IPS DF 6.9 (cell line): ENCODE measurements around the gene EFNA3.
A peak's percentile ranks its signal among the peaks of the same experiment; 100 is the strongest.

Source experiments
- DNase-seq: peaks from one replicate; pipeline ENCODE4 v3.0.0-alpha.2; 2013; ENCODE audit warnings: low read depth, low spot score
- H3K27ac ChIP-seq: one replicate; pipeline ENCODE4 v1.5.1; 2013; ENCODE audit warnings: low read length, control low read depth
- H3K27me3 ChIP-seq: 2 replicates; pipeline ENCODE4 v1.6.1; 2013; ENCODE audit warnings: mild to moderate bottlenecking, low read length; ENCODE audit not compliant: control insufficient read depth, insufficient read depth
- H3K36me3 ChIP-seq: 2 replicates; pipeline ENCODE4 v1.6.1; 2013; ENCODE audit warnings: low read length; ENCODE audit not compliant: control insufficient read depth, insufficient read depth
- H3K4me1 ChIP-seq: 2 replicates; pipeline ENCODE4 v1.6.1; 2013; ENCODE audit warnings: low read length; ENCODE audit not compliant: control insufficient read depth, insufficient read depth
- H3K4me3 ChIP-seq: 2 replicates; pipeline ENCODE4 v1.5.1; 2013; ENCODE audit warnings: mild to moderate bottlenecking, low read length
- H3K9me3 ChIP-seq: 2 replicates; pipeline ENCODE4 v1.6.1; 2013; ENCODE audit warnings: low read length, inconsistent platforms; ENCODE audit not compliant: control insufficient read depth, insufficient read depth
- WGBS: extraction: QIAGEN DNeasy Blood & Tissue Kit; methylation state at CpG from one replicate; pipeline ENCODE4 v1.1.7; 2013; ENCODE audit warnings: mixed read lengths, missing lambda C conversion rate; ENCODE audit not compliant: insufficient read length, insufficient coverage; 5-methylcytosine and 5-hydroxymethylcytosine counted together

The EFNA3 gene

GRCh38 chr1:155068599-155068998, 10.0 kb upstream of the EFNA3 start:
- Histone ChIP-seq H3K9me3 (no peaks in the 10 kb centered on the region), H3K27me3 (no peaks in the 10 kb centered on the region), H3K27ac (no peak overlapping the region), H3K36me3 (peaks cover 4% of the 10 kb centered on the region; the same call in 1 of the 2 replicates), H3K4me3 (no peak overlapping the region), H3K4me1 (peaks cover 13% of the 10 kb centered on the region)
- DNase-seq = no peak
- no CpG with 5 or more reads among the region's 3 CpGs for WGBS

GRCh38 chr1:155069551-155070157, 9.0 kb upstream of the EFNA3 start:
- H3K4me1 ChIP-seq = peaks cover 13% of the 10 kb centered on the region
- no CpG with 5 or more reads among the region's 7 CpGs for WGBS
- no peak overlapping the region; the same call in 1 of the 2 replicates for H3K4me3 ChIP-seq
- no peaks in the 10 kb centered on the region for H3K9me3 ChIP-seq
- DNase-seq = no peak
- H3K27me3 ChIP-seq = no peaks in the 10 kb centered on the region
- H3K36me3 ChIP-seq = peaks cover 4% of the 10 kb centered on the region; the same call in 1 of the 2 replicates
- no peak overlapping the region for H3K27ac ChIP-seq

GRCh38 chr1:155070158-155070621, 8.4 kb upstream of the EFNA3 start:
- Histone ChIP-seq H3K36me3 (peaks cover 4% of the 10 kb centered on the region; the same call in 1 of the 2 replicates), H3K4me1 (peaks cover 13% of the 10 kb centered on the region), H3K9me3 (no peaks in the 10 kb centered on the region), H3K4me3 (peak overlapping the region; percentile 32; the same call in 1 of the 2 replicates), H3K27me3 (no peaks in the 10 kb centered on the region), H3K27ac (no peak overlapping the region)
- no peak for DNase-seq
- no CpG with 5 or more reads among the region's 28 CpGs for WGBS

GRCh38 chr1:155070721-155071569, 7.7 kb upstream of the EFNA3 start:
- no peak overlapping the region for H3K27ac ChIP-seq
- peaks cover 4% of the 10 kb centered on the region; the same call in 1 of the 2 replicates for H3K36me3 ChIP-seq
- peaks cover 13% of the 10 kb centered on the region for H3K4me1 ChIP-seq
- no CpG with 5 or more reads among the region's 61 CpGs for WGBS
- peak overlapping the region; percentile 32; the same call in 1 of the 2 replicates for H3K4me3 ChIP-seq
- H3K9me3 ChIP-seq = no peaks in the 10 kb centered on the region
- DNase-seq = no peak
- no peaks in the 10 kb centered on the region for H3K27me3 ChIP-seq

GRCh38 chr1:155071701-155072100, 6.9 kb upstream of the EFNA3 start:
- WGBS = no CpG with 5 or more reads among the region's 14 CpGs
- DNase-seq = no peak
- no peak overlapping the region for H3K27ac ChIP-seq
- peaks cover 13% of the 10 kb centered on the region for H3K4me1 ChIP-seq
- H3K27me3 ChIP-seq = no peaks in the 10 kb centered on the region
- no peaks in the 10 kb centered on the region for H3K36me3 ChIP-seq
- H3K4me3 ChIP-seq = no peak overlapping the region
- H3K9me3 ChIP-seq = no peaks in the 10 kb centered on the region

GRCh38 chr1:155072531-155073289, 5.9 kb upstream of the EFNA3 start:
- WGBS = no CpG with 5 or more reads among the region's 7 CpGs
- no peaks in the 10 kb centered on the region for H3K9me3 ChIP-seq

GRCh38 chr1:155073377-155074242, 5.0 kb upstream of the EFNA3 start:
- peaks cover 10% of the 10 kb centered on the region for H3K27me3 ChIP-seq
- WGBS = no CpG with 5 or more reads among the region's 3 CpGs
- no peak overlapping the region for H3K4me3 ChIP-seq
- no peak for DNase-seq
- no peaks in the 10 kb centered on the region for H3K36me3 ChIP-seq
- no peak overlapping the region for H3K27ac ChIP-seq
- H3K9me3 ChIP-seq = no peaks in the 10 kb centered on the region
- H3K4me1 ChIP-seq = peaks cover 14% of the 10 kb centered on the region

More at GRCh38 chr1:155072531-155073289, 5.9 kb upstream of the EFNA3 start:
- no peak overlapping the region for H3K4me3 ChIP-seq
- DNase-seq = no peak
- peaks cover 4% of the 10 kb centered on the region for H3K27me3 ChIP-seq
- H3K36me3 ChIP-seq = no peaks in the 10 kb centered on the region
- H3K27ac ChIP-seq = no peak overlapping the region
- peaks cover 13% of the 10 kb centered on the region for H3K4me1 ChIP-seq

- H3K27me3 ChIP-seq = peaks cover 22% of the 10 kb centered on the region
- DNase-seq = no peak
- H3K27ac ChIP-seq = no peak overlapping the region
- peaks cover 10% of the 10 kb centered on the region for H3K4me1 ChIP-seq
- H3K36me3 ChIP-seq = no peaks in the 10 kb centered on the region
- no CpG with 5 or more reads among the region's 5 CpGs for WGBS
- no peak overlapping the region for H3K4me3 ChIP-seq
- H3K9me3 ChIP-seq = no peaks in the 10 kb centered on the region
Observed at GRCh38 chr1:155075535-155075934, 3.1 kb upstream of the EFNA3 start.

GRCh38 chr1:155076371-155076770, 2.3 kb upstream of the EFNA3 start:
- no peak overlapping the region for H3K27ac ChIP-seq
- no CpG with 5 or more reads among the region's 1 CpG for WGBS
- DNase-seq = no peak
- H3K27me3 ChIP-seq = peaks cover 26% of the 10 kb centered on the region
- peaks cover 10% of the 10 kb centered on the region for H3K4me1 ChIP-seq
- no peak overlapping the region for H3K4me3 ChIP-seq
- no peaks in the 10 kb centered on the region for H3K36me3 ChIP-seq
- H3K9me3 ChIP-seq = no peaks in the 10 kb centered on the region
